Activated B cell treated with CpG ODN at 0.5 μM for 24 hours (primary cell): Measurements from ENCODE around the gene LRRFIP2. TPM values are rescaled to one million over a fixed set of nuclear protein-coding genes. Genes with fewer than 3 reads are reported as not detected.

ENCODE experiments used
- ATAC-seq: fragments of 200-7000 bp; cut with Tn5 transposase; one replicate; pipeline ENCODE4 v1.10.0; 2021; ENCODE audit warnings: low read depth, mild to moderate bottlenecking, moderate library complexity
- CTCF ChIA-PET: fragments of 350-600 bp; sonication (Branson Sonifier 250); formaldehyde crosslinking; loops from one replicate; lab custom pipeline; 2021; ENCODE audit warnings: antibody characterized with exemption; lab: Charles Lee
- POLR2A ChIA-PET: fragments of 350-600 bp; sonication (Branson Sonifier 250); formaldehyde crosslinking; loops from one replicate; lab custom pipeline; 2021; ENCODE audit warnings: antibody characterized with exemption; lab: Charles Lee
- DNase-seq: peaks from one replicate; pipeline ENCODE4 v3.0.0; 2022
- H3K27ac Mint-ChIP-seq: one replicate; pipeline ENCODE4 v1.8.0; 2020; ENCODE audit warnings: mixed read lengths
- H3K27me3 Mint-ChIP-seq: one replicate; pipeline ENCODE4 v1.8.0; 2021; ENCODE audit warnings: mixed read lengths
- H3K36me3 Mint-ChIP-seq: one replicate; pipeline ENCODE4 v1.8.0; 2021; ENCODE audit warnings: low read depth, mixed read lengths
- H3K4me1 Mint-ChIP-seq: one replicate; pipeline ENCODE4 v1.8.0; 2021; ENCODE audit warnings: mixed read lengths
- H3K4me3 Mint-ChIP-seq: one replicate; pipeline ENCODE4 v1.8.0; 2020; ENCODE audit warnings: mild to moderate bottlenecking, mixed read lengths
- H3K9me3 Mint-ChIP-seq: one replicate; pipeline ENCODE4 v1.8.0; 2020; ENCODE audit warnings: mixed read lengths
- CTCF ChIP-seq: fragments of 200-600 bp; IDR thresholded peaks from one replicate; pipeline ENCODE4 v1.8.0; 2022; ENCODE audit warnings: antibody characterized with exemption, mild to moderate bottlenecking
- intact Hi-C: fragments of 100-400 bp; cut with micrococcal nuclease; formaldehyde crosslinking; loops from one replicate; pipeline ENCODE4 v1.15.1; 2024
- total RNA-seq: library from RNA; stranded (reverse); gene quantifications from 2 replicates; pipeline ENCODE4 v1.2.3, GENCODE V29; 2022

The LRRFIP2 gene
- total RNA-seq, 1 donor from 2014 or later = 33.9 TPM

GRCh38 chr3:37118163-37118562 lies 56.2 kb downstream of the LRRFIP2 start:
- H3K4me3 Mint-ChIP-seq = no peak overlapping the region
- ATAC-seq (no peak), DNase-seq (no peak)
- H3K4me1 Mint-ChIP-seq = no peaks in the 10 kb centered on the region
- H3K27ac Mint-ChIP-seq = no peak overlapping the region
- CTCF ChIA-PET = no interaction called here
- peaks cover 2% of the 10 kb centered on the region for H3K9me3 Mint-ChIP-seq
- H3K27me3 Mint-ChIP-seq = no peaks in the 10 kb centered on the region
- peaks cover 20% of the 10 kb centered on the region for H3K36me3 Mint-ChIP-seq
- POLR2A ChIA-PET = no interaction called here
- TF ChIP-seq CTCF = no peak
- intact Hi-C loops = no loop called here

- intact Hi-C loops = no loop called here
- Mint-ChIP-seq H3K9me3 (peaks cover 2% of the 10 kb centered on the region), H3K4me1 (no peaks in the 10 kb centered on the region), H3K27ac (no peak overlapping the region), H3K27me3 (no peaks in the 10 kb centered on the region), H3K4me3 (no peak overlapping the region), H3K36me3 (peaks cover 17% of the 10 kb centered on the region)
- TF ChIP-seq CTCF = no peak
- ChIA-PET POLR2A (no interaction called here), CTCF (no interaction called here)
- no peak for ATAC-seq
- DNase-seq = no peak
Observed at GRCh38 chr3:37117548-37117947, 56.8 kb downstream of the LRRFIP2 start.

GRCh38 chr3:37116998-37117397 lies 57.4 kb downstream of the LRRFIP2 start:
- intact Hi-C loops = no loop called here
- ATAC-seq = no peak
- H3K4me3 Mint-ChIP-seq = no peak overlapping the region
- TF ChIP-seq CTCF = no peak
- no peaks in the 10 kb centered on the region for H3K27me3 Mint-ChIP-seq
- H3K4me1 Mint-ChIP-seq = no peaks in the 10 kb centered on the region
- DNase-seq = no peak
- ChIA-PET POLR2A (no interaction called here), CTCF (no interaction called here)
- H3K27ac Mint-ChIP-seq = no peak overlapping the region
- peaks cover 13% of the 10 kb centered on the region for H3K36me3 Mint-ChIP-seq
- H3K9me3 Mint-ChIP-seq = no peaks in the 10 kb centered on the region

GRCh38 chr3:37115446-37115845 lies 58.9 kb downstream of the LRRFIP2 start:
- Mint-ChIP-seq H3K4me3 (no peak overlapping the region), H3K4me1 (no peaks in the 10 kb centered on the region), H3K36me3 (peaks cover 11% of the 10 kb centered on the region), H3K27me3 (no peaks in the 10 kb centered on the region), H3K9me3 (no peaks in the 10 kb centered on the region), H3K27ac (no peak overlapping the region)
- ChIA-PET CTCF (no interaction called here), POLR2A (no interaction called here)
- TF ChIP-seq CTCF = no peak
- intact Hi-C loops = no loop called here
- ATAC-seq (no peak), DNase-seq (no peak)

GRCh38 chr3:37114251-37115145 lies 59.9 kb downstream of the LRRFIP2 start:
- ATAC-seq = no peak
- Mint-ChIP-seq H3K27me3 (no peaks in the 10 kb centered on the region), H3K36me3 (peaks cover 12% of the 10 kb centered on the region), H3K4me3 (no peak overlapping the region), H3K9me3 (no peaks in the 10 kb centered on the region), H3K27ac (no peak overlapping the region), H3K4me1 (no peaks in the 10 kb centered on the region)
- TF ChIP-seq CTCF = no peak
- no peak for DNase-seq
- ChIA-PET CTCF (no interaction called here), POLR2A (no interaction called here)
- intact Hi-C loops = no loop called here
